Parathyroid adenoma (tissue), 2 donors: Measurements from ENCODE around the gene CBL.

Source experiments
- H2AFZ ChIP-seq: fragments of 300-600 bp; sonication (generic); one replicate; pipeline ENCODE4 v1.7.0; 2017; ENCODE audit warnings: antibody characterized with exemption, mild to moderate bottlenecking
- H3K27ac ChIP-seq: fragments of 300-600 bp; sonication (generic); one replicate; pipeline ENCODE4 v1.7.0; 2017
- H3K27me3 ChIP-seq: fragments of 300-600 bp; sonication (generic); one replicate; pipeline ENCODE4 v1.7.0; 2017; ENCODE audit warnings: low read length; ENCODE audit not compliant: control insufficient read depth, insufficient read depth
- H3K36me3 ChIP-seq: fragments of 300-600 bp; sonication (generic); one replicate; pipeline ENCODE4 v1.7.0; 2017; ENCODE audit warnings: low read length; ENCODE audit not compliant: control insufficient read depth, insufficient read depth
- H3K4me1 ChIP-seq: fragments of 300-600 bp; sonication (generic); one replicate; pipeline ENCODE4 v1.7.0; 2017; ENCODE audit warnings: control low read depth
- H3K4me2 ChIP-seq: fragments of 300-600 bp; sonication (generic); one replicate; pipeline ENCODE4 v1.7.0; 2017; ENCODE audit warnings: low read length
- H3K4me3 ChIP-seq: fragments of 300-600 bp; sonication (generic); one replicate; pipeline ENCODE4 v1.7.0; 2017; ENCODE audit warnings: low read depth, low read length
- H3K79me2 ChIP-seq: fragments of 300-600 bp; sonication (generic); one replicate; pipeline ENCODE4 v1.7.0; 2017; ENCODE audit warnings: control low read depth
- H3K9ac ChIP-seq: fragments of 300-600 bp; sonication (generic); one replicate; pipeline ENCODE4 v1.7.0; 2017; ENCODE audit warnings: mild to moderate bottlenecking
- H3K9me3 ChIP-seq: fragments of 300-600 bp; sonication (generic); one replicate; pipeline ENCODE4 v1.7.0; 2017; ENCODE audit warnings: low read length; ENCODE audit not compliant: control insufficient read depth
- TF ChIP-seq, protein P1 (sequence below): fragments of 300-600 bp; sonication (generic); IDR thresholded peaks from one replicate; pipeline ENCODE4 v1.7.0; 2017; ENCODE audit warnings: antibody characterized with exemption, mild to moderate bottlenecking
- donor health status: primary hyperparathyroidism.

The CBL gene

DNA sequence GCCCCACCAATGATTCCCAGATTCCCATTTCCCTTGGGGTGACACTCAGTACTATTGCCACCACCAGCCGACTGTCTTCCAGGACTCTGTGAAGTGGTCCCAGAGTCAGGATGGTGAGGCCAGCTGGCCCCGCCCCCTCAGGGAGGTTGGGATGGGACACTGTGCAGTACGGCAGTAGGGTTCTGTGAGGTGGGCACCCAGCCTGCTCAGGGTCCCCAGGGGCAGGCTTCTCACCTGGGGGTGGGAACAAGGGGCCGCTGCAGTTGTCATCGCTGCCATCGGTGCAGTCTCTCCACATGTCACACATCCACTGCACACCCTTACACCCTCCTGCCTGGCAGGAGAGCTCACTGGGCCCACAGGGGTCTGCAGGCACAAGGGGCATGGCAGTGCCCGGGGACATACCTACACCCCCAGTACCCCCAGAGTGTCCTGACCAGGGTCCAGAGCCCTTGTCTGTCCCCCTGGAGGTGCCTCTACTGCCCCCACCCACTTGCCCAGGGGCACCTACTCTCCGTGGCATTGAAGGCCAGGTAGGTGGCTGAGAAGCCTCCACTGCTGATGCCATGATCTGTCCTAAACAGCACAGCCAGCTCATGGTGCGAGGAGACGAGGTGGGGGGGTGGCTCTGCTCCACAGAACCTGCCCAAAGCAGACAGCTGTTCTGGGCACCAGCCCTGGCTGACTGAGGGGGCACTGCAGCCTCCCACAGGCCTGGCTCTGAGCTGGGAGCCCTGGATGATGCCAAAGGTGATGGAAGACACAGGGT lies 136.4 kb downstream of the CBL start:
- Histone ChIP-seq H3K4me3 (no peak overlapping the region), H3K27ac (no peak overlapping the region), H3K4me1 (no peaks in the 10 kb centered on the region), H2AFZ (no peak overlapping the region), H3K36me3 (no peaks in the 10 kb centered on the region), H3K9ac (no peak overlapping the region), H3K27me3 (no peaks in the 10 kb centered on the region), H3K9me3 (no peaks in the 10 kb centered on the region), H3K79me2 (no peaks in the 10 kb centered on the region), H3K4me2 (no peak overlapping the region)
- TF ChIP-seq, protein P1, sequence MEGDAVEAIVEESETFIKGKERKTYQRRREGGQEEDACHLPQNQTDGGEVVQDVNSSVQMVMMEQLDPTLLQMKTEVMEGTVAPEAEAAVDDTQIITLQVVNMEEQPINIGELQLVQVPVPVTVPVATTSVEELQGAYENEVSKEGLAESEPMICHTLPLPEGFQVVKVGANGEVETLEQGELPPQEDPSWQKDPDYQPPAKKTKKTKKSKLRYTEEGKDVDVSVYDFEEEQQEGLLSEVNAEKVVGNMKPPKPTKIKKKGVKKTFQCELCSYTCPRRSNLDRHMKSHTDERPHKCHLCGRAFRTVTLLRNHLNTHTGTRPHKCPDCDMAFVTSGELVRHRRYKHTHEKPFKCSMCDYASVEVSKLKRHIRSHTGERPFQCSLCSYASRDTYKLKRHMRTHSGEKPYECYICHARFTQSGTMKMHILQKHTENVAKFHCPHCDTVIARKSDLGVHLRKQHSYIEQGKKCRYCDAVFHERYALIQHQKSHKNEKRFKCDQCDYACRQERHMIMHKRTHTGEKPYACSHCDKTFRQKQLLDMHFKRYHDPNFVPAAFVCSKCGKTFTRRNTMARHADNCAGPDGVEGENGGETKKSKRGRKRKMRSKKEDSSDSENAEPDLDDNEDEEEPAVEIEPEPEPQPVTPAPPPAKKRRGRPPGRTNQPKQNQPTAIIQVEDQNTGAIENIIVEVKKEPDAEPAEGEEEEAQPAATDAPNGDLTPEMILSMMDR = no peak

DNA sequence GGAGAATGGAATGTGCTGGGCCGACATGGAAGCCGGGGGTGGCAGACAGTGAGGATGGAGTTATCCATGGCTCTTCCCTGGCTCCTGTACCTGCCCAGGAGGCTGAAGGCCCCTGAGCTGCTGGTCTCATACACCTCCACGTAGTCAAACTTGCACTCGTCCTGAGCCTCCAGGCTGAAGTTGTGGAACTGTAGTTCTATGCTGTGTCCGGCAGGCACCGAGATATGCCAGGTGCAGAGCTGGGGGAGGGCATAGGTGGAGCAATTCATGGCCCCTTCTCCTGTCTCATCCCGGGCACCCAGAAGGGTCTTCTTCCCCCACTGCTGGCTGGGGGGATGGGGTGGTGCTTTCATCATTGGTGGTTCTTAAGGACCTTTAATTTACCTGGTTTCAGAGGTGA lies 137.6 kb downstream of the CBL start:
- Histone ChIP-seq H3K4me2 (no peak overlapping the region), H3K27ac (no peak overlapping the region), H3K4me3 (no peak overlapping the region), H3K4me1 (no peaks in the 10 kb centered on the region), H3K79me2 (no peaks in the 10 kb centered on the region), H3K9me3 (no peaks in the 10 kb centered on the region), H3K36me3 (no peaks in the 10 kb centered on the region), H2AFZ (no peak overlapping the region), H3K27me3 (no peaks in the 10 kb centered on the region), H3K9ac (no peak overlapping the region)
- TF ChIP-seq, protein P1 = no peak

DNA sequence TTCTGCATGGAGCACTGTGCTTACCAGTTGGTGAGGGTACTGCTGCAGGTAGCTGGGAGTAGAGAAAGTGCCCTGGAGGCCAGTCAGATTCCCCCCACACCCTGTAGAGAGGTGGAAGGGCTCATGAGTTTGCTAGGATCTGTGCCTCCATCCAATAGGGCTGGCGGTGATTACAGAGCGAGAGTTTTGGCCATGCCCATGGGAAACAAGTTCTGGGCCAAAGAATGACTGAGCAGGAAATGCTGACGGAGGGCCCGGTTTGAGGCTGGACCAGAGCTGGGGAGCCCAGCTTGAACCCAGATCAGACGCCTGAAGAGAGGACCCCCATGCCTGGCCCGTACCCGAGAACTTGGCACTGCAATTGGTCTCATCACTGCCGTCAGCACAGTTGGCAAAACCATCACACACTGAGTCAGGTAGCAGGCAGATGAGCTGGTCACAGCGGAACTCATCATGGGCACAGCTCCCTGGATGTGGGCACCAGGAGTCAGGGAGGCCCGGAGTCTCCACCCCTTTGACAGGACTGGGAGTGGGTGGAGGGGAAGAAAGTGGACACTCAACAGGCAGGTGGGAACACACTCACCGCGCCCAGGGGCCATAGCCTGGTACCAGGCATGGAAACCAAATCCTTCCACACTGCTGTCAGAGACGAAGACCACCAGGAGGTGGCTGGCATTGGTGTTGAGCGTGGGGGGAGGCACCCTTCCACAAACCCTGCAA lies 138.3 kb downstream of the CBL start:
- no peaks in the 10 kb centered on the region for H3K79me2 ChIP-seq
- H3K9ac ChIP-seq = no peak overlapping the region
- TF ChIP-seq, protein P1 = no peak
- no peak overlapping the region for H3K4me2 ChIP-seq
- no peaks in the 10 kb centered on the region for H3K27me3 ChIP-seq
- no peaks in the 10 kb centered on the region for H3K4me1 ChIP-seq
- no peak overlapping the region for H3K4me3 ChIP-seq
- H2AFZ ChIP-seq = no peak overlapping the region
- H3K36me3 ChIP-seq = no peaks in the 10 kb centered on the region
- H3K27ac ChIP-seq = no peak overlapping the region
- H3K9me3 ChIP-seq = no peaks in the 10 kb centered on the region

DNA sequence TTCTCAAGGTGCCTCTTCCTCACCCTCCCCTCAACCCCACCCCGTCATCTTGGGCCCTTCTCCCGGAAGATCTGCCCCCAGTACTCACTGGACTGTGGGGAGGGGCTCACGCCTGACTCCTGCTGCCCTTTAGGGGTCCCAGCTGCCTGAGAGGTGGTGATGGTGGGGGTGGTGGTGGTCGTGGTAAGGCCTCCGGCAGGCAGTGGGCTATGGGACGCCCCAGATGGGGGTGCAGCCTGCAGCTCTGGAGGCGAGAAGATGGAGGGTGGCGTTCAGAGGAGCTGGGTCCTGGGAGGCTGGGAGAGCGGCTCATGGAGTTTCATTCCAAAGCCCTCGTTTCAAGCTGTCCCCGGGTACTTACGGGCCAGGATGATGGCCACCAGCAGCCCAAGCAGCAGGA lies 139.5 kb downstream of the CBL start:
- Histone ChIP-seq H3K4me2 (no peak overlapping the region), H2AFZ (no peak overlapping the region), H3K9me3 (no peaks in the 10 kb centered on the region), H3K36me3 (no peaks in the 10 kb centered on the region), H3K9ac (no peak overlapping the region), H3K4me1 (no peaks in the 10 kb centered on the region), H3K4me3 (no peak overlapping the region), H3K27ac (no peak overlapping the region), H3K79me2 (no peaks in the 10 kb centered on the region), H3K27me3 (no peaks in the 10 kb centered on the region)
- TF ChIP-seq, protein P1 = no peak
